ENCODE results near the gene BYSL. TPM values are rescaled to one million over a fixed set of nuclear protein-coding genes. Genes with fewer than 3 reads are reported as not detected.

The BYSL gene, protein sequence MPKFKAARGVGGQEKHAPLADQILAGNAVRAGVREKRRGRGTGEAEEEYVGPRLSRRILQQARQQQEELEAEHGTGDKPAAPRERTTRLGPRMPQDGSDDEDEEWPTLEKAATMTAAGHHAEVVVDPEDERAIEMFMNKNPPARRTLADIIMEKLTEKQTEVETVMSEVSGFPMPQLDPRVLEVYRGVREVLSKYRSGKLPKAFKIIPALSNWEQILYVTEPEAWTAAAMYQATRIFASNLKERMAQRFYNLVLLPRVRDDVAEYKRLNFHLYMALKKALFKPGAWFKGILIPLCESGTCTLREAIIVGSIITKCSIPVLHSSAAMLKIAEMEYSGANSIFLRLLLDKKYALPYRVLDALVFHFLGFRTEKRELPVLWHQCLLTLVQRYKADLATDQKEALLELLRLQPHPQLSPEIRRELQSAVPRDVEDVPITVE
- total RNA-seq: 24.6 TPM

DNA sequence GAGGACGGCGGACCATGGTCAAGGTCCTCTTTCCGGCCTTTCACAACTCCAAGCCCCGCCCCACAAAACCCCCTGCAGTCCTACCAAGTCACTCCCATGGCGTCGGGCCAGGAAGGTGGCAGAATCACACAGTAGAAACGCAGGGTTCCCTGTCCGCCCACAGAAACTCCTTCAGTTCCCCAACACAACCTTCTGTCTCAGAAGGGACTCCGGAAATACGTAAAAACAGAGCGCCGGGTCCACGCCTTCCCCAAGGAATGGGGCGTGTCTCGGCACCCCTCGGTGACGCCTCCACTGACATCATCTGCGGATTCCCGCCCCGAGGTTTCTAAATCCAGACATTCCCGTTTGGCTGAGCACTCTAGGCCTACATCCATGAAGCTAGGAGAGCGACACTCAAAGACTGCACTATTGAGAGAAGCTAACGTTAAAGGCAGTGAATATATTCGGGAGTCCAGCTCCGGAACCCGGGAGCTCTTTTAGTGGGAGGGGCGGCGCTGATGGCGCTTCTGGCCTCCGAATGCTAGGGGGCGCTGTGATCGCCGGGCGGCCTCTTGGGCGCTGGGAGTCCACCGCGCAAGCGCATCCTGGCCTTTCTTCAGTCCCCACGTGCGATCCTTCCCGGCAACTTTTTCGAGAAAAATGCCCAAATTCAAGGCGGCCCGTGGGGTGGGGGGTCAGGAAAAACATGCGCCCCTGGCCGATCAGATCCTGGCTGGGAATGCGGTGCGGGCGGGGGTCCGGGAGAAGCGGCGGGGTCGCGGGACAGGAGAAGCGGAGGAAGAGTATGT, at the start of gene BYSL, which contains the start of gene MED20:
Gene BYSL, plus strand, starts transcription at position 579 of the 791 bp plus-strand sequence. Its CDS starts 64 bp downstream, at position 643.
Gene MED20, minus strand, starts transcription at position 219 of the 791 bp plus-strand sequence. Its CDS starts 121 bp downstream, at position 98.
- DNase-seq (ENCODE audit: low spot score): peak; percentile 94

DNA sequence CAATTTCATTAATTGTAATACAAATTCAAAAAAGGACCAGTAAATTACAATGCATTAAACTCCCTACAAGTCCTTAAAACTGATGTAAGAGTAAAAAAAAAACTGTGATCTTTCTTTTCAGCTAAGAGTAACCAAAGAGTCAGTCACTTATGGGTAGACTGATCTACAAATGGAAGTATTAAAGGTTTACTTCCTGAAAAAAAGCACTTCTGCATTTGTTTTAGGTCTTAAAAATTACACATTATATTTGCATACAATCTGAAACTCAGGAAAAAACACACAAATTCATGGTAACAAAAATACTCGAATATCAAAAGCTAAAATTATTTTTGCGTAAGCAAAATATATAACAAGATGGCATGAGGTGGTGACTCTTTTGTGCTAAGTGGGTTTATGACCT, 49.6 kb upstream of the BYSL start:
- DNase-seq (ENCODE audit: low spot score): no peak

DNA sequence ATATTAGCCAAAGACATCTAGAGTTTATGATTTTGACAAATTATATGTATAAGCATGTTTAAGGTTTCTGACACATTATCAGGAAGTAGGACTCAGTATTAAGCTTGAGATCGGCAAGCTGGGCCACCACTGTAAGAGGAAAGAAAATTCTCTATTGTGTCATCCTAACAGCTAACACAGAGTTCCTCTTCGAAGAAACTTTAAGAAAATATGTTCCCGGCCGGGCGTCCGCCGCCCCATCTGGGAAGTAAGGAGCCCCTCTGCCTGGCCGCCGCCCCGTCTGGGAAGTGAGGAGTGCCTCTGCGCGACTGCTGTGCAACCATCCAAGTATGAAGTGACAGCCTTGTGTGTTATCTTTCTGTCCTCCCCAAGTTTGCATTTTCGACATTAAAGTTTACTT, 49.2 kb upstream of the BYSL start:
- no peak for DNase-seq (ENCODE audit: low spot score)

DNA sequence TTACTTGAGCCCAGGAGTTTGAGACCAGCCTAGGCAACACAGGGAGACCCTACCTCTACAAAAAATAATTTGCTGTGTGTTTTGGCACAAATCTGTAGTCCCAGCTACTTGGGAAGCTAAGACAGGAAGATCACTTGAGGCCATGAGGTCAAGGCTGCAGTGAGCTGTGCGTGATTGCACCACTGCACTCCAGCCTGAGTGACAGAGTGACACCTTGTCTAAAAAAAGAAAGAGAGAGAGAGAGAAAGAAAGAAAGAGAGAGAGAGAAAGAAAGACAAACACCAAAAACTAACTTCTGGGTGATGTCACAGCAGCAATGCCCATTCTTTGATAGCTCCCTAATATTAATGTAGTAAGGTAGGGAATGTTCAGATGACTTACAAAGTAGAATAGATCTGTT, 46.6 kb upstream of the BYSL start:
- no peak for DNase-seq (ENCODE audit: low spot score)

DNA sequence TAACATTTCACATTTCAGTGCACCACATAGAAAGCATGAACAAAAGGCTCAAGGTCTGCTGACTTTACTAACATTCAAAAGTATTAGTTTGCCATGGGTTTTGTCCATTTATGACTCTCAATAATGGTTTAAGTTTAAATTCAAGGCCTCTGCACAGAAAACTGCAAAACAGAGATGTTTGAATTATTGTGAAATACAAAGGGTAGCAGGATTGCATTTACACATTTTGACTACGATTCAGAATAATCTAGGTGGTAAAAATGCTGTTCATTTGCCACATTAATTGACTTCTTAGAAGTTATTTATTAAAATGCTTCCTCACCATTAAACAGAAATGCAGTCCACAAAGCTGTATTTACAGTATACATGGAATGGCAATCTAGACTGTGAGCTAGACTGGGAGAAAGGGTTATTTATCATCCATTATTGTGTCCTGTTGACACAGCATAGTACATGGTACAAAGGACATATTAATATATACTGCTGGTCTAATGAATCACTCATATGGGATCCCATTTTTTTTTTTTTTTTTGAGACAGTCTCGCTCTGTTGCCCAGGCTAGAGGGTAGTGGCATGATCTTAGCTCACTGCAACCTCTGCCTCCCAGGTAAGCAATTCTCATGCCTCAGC, 44.1 kb upstream of the BYSL start:
- no peak for DNase-seq (ENCODE audit: low spot score)

DNA sequence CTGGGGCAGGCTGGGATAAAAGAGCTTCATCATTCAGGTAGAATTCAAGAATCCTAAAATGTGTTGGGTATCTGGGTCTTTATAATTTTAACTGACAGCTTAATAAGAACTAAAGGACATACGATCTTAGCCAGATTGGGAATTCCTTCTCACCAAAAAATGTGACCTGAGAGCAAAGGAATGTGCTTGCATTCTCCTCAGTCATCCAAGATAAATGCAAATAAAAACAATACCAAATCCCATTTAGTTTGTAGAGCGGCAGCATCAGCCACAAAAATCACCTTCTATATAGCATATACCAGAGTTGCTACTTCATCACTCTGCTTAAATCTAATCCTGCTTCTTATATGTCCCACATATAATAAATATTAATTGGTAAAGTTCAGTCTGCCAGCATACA, 43.1 kb upstream of the BYSL start:
- no peak for DNase-seq (ENCODE audit: low spot score)

DNA sequence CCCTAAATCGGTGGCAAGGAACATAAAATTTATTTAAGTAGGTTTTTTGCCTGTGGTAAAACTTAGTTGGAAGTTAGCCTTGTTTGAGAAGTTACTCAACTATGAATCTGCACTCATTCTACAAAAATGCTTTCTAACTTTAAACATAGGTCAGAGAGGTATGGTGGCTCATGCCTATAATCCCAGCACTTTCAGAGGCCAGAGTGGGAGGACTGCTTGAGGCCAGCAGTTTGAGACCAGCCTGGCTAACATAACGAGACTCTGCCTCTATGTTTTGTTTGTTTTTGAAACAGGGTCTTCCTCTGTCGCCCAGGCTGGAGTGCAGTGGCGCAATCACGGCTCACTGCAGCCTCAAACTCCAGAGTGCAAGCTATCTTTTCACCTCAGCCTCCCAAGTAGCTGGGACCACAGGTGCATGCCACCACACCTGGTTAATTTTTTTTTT, 42.3 kb upstream of the BYSL start:
- DNase-seq (ENCODE audit: low spot score): no peak

DNA sequence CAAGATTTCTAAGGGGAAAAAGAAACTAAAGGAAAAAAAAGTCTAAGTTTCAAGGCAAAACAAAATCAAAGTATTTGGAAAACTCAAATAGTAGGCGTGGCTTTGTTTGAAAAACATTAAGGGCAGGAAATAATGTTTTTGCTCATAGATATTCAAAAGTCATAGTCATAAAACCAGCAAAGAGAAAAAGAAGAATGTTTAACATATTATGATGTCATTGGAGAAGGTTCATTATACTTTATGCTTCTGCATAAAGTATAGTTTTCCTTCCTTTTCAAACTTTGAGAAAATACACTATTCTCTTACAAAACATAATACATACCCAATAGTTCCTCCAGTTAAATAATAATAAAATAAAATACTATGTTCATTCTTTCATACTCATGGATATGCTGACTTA, 39.8 kb upstream of the BYSL start:
- no peak for DNase-seq (ENCODE audit: low spot score)

DNA sequence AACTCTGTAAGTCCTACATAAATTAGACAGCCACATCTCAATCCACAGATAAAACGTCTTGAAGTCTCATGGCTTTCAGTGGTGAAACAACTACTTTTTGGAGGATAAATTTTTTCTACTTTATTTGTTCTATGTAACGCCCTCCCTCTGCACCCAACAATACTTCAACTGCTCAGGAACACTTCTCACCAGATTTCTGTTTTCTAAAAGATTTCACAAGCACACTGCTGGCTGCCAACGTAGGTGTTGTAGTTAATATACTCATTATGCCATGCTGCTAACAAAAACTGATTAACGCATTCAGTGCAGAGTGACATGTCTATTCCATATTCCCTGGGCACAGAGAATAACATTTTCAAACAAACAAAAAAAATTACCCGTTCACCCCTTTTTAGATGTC, 36.3 kb upstream of the BYSL start:
- no peak for DNase-seq (ENCODE audit: low spot score)

DNA sequence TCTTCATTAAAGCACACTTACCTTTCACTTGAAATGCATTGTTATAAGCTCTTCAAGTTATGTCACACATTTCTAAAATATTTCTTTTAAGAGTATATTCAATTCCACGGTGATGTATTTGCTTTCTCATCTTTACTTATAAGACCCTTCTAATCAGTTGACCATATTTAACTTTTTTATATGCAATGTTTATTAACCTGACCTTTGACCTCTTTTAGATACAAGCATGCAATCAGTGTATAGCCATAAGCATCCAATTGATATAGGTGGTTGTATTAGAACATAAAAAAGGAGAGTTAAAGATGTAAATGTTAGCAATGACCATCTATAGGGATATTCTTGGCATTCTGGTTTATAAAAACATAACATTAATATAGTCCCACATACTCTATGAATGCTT, 35.4 kb upstream of the BYSL start:
- DNase-seq (ENCODE audit: low spot score): no peak

DNA sequence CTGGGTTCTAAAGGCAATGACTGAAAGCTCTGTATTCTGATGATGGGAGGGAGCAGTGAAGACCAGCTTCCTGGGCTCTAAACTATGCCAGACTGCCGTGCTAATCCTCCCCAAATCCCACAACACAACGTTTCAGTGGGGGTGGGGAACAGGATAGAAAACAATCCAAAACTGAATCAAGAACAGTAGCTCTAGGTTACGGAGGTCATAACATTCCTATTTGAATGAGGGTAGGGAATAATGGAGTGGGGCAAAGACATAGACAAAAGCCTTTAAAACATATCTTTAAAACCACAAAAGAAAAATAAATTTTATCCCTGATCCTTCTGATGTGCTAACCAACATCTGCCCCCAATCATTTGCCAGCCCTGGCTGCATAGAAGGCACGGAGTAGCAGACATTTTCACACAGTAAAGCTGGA, 34.0 kb upstream of the BYSL start:
- no peak for DNase-seq (ENCODE audit: low spot score)

DNA sequence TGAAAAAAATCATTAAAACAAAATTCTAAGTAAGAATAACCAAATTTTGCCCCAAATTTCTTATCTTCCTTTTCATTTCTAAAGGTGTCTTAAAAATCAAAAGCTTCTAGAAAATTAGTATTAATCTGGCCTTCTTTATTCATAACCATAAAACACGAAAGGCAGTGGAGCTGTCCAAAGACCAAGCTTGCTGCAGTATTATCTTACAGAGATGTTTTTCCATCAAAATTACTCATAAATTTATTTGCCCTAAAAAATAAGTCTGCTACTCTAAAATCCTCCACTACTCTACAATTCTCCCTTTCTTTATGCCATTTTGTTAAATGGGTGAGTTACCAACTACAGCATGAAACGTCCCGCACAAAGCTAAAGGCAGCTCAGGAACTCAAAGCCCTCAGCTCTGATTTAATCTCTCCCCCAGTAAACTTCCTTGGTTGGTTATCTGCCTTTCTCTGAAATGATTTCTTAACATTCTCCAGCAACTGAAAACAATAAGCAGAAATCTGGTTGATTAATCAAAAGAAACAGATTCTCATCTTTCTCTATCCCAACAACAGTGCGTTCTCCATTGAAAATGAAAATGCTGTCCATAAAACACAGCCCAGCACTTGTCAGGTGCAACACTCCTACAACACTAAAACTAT, 28.3 kb upstream of the BYSL start:
- DNase-seq (ENCODE audit: low spot score): no peak

DNA sequence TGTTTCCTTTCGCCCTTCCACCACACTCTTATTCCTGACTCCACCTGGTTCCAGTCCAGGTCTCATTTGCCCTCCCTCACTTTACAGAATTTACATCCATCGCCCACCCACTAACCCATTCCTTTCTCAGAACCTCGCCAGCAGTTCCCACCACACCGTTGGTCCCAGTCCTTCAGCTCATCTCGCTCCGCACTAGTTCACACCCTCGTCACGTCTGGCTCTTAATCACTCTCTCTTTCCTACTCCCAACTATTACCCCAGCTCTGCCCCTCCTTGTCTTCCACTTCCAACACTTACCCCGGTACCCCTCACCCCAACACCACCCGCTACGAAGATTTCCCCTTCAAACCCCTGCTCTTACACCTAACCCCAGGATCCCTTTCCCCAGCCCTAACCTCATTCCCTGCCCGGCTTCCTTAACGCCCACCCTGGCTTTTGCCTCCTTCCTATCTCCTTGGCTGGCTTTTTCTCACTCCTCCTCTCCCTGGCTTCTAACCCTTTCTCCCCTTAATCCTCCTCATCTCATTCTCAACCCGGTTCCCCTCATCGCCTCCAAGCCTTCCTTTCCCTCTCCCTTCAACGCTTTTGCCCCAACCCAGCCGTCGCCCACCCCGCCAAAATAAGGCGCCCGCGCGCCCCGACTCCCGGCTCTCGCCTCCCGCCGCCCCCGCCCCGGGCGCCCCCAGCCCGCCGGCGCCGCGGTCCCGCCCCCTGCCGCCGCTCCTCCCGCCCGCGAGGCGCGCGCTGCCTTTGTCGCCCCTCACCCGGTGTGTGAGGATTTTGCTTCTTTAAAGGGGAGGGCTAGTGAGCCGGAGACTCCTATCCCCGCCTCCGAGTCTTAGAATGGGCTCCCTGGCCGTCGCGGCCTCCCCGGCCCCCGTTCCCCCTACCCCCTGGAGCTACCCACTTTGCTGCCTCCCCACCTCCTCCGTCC, 26.7 kb upstream of the BYSL start:
- no peak for DNase-seq (ENCODE audit: low spot score)

DNA sequence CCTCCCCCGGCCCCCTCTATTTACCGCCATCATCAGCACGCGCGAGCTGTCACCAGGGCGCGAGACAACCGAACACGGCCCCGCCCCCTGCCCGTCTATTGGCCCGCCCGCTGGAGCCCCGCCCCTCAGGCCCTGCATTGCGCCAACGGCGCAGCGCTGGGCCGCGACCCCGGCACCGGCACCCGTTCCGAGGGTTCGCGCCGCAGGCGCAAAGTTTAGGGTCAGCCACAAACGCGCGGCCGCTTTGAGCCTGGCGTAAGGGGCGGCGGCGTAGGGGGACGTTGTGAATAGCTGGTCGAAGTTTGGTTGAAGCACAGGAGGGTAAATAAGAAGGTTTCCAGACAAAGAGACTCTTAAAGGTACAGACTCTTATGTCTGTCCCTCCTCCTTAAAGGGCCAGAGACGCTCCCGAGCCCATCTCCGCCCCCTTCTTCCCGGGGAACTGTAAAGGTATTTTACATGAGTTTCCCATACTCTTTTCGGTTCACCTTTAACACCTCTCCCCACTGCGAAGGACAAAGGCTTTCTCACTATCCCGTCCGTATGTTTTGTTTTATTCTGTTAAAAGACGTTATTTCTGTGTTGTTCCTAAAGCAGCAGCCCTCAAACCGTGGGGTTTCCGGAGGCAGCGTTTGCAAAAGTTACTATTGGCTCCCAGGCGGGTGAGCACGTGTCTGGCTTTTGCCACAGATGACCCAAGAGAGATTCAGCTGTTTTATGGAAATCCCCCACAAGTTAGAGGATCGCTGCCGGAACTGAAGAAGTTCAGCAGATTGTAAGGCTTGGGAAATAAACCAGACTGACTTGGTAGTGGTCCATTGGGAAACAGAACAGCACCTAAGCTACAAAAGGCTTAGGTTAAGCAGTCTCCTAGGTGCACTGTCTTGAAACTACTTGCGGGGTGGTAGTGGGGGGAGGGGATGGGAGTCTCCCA, 25.7 kb upstream of the BYSL start, which contains the start of gene USP49:
Gene USP49, minus strand, starts transcription at position 76 of the 934 bp plus-strand sequence. CDS start 88,392 bp downstream, outside the sequence.
- DNase-seq (ENCODE audit: low spot score): peak; percentile 86

DNA sequence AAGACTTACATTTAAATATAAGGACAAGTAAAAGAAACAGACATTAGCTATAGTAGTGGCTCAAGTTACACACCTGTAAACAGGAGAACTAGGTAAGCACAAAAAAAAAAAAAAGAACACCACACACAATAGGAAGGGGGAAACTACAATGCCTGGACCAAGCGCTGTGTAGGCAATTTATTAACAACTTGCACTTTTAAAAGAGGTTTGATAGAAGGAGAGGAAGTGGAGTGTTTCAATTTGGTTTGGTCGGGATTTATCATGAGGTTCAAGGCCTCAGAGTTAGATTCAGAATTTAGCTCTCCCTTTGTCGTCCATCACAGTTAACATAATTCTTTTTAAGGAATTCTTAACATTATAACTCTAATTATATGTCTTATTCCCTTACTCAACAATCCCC, 25.0 kb upstream of the BYSL start:
- no peak for DNase-seq (ENCODE audit: low spot score)

DNA sequence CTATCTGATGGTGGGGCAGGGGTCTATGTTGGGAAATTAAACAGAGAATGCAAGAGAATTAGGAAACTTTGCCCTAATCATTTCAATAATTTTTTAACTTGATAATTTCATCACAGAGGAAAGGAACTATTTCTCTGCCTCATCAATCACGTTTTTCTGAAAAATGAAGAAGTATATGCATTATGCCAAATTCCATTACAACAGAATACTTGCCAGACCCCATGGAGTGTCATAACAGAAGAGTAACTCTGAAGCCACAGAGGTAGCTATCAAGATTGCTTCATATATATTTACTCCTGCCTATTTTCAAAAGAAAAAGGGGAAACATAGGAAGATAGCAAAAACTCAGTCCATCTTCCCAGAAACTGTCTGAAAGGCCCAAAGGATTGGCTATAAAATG, 20.4 kb upstream of the BYSL start:
- DNase-seq (ENCODE audit: low spot score): no peak

DNA sequence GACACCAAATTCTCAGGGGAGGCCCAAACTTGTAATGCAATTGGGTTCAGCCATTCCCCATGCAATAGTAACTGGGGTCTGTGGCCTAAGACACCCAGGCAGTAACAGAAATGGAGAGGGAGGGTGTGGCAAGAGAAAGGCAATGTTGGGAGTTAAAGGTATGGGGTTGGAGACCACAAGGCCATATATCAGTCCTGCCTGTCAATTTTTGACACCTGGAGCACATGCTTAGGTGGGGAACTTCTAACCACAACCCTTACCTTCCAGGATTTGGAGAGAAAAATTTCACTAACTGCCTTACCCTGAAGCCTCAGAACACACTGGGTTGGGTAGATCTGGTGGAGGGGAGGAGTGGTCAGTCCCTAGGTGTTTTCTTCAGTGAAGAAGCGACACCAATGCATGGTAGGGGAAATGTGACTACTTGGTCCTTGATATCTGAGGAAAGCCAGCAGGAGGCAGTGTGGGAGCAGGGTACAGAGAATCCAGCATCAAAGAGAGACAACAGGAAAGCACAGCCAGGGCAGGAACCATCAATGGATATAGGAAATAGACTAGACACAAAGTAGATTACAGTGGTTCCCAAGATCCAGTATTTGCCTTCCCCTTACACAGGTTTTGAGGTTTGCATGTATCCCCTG, 19.3 kb upstream of the BYSL start:
- DNase-seq (ENCODE audit: low spot score): no peak

DNA sequence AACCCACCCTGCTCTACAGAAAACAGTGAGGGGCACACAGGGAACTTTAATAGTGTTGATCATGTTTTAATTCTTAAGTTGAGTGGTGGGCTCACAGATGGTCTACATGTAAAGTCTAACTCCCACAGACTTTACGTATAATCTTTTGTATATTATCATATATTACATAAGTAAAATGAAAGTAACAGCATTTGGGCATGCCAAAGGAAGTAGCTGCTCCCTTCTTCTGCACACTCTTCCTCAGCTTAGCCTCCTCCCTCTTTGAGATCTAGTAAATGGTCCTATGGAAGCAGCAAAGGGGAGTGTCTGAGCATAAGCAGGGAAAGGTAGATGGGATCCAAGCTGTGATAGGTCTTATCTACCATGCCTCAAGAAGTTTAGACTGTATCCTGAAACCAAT, 11.6 kb upstream of the BYSL start:
- no peak for DNase-seq (ENCODE audit: low spot score)

DNA sequence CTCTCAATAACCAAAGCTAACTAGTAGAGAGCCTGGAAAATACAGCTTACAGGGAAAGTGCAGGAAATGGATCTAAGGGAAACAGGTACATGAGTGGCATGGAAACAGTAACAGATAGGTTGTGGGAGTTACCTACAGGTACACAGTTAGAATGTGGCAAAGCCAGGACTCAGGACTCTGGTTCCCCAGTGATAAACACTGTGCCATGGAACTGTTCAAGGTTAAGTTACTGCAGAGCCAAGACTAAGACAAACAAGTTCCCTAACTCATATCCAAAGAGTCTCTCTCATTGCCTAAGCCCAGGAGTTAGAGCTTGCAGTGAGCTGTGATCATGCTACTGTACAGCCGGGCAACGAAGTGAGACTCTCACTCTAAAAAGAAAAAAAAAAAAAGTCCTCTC, 7.0 kb upstream of the BYSL start:
- DNase-seq (ENCODE audit: low spot score): no peak
